ENCODE measurements around the gene TTC39A.

The TTC39A gene

GRCh38 chr1:51241119-51241518 lies 89.2 kb downstream of the TTC39A start:
- Histone ChIP-seq H3F3A (ENCODE audit: insufficient read depth) (no peaks in the 10 kb centered on the region), H3K4me3 (ENCODE audit: insufficient read depth, low read length, poor library complexity, severe bottlenecking) (no peak overlapping the region), H3K9me3 (ENCODE audit: insufficient read depth, low read length) (no peaks in the 10 kb centered on the region), H3K9ac (ENCODE audit: low read length) (no peak overlapping the region), H3K27ac (ENCODE audit: low read depth, low read length) (no peak overlapping the region), H3K79me2 (ENCODE audit: insufficient read depth, low read length) (no peaks in the 10 kb centered on the region), H3K4me2 (ENCODE audit: low read depth, low read length, poor library complexity, severe bottlenecking) (no peak overlapping the region), H2AFZ (ENCODE audit: low read depth, low read length, severe bottlenecking) (no peak overlapping the region), H3K36me3 (ENCODE audit: low read length) (no peaks in the 10 kb centered on the region), H3K27me3 (ENCODE audit: low read length) (peaks cover 3% of the 10 kb centered on the region; the same call in 1 of the 2 replicates), H4K20me1 (ENCODE audit: low read depth, low read length) (peaks cover 26% of the 10 kb centered on the region), H3K9me2 (replicated peaks; ENCODE audit: insufficient read depth, low read length) (no peaks in the 10 kb centered on the region)
- TF ChIP-seq EZH2phosphoT487 (conservative IDR thresholded peaks at IDR 0.05; ENCODE audit: low read length) (no peak), CTCF (IDR thresholded peaks at IDR 0.05; ENCODE audit: insufficient read depth, low read length, poor library complexity, severe bottlenecking) (no peak)

GRCh38 chr1:51240084-51240483 lies 90.3 kb downstream of the TTC39A start:
- Histone ChIP-seq H3K79me2 (ENCODE audit: insufficient read depth, low read length) (no peaks in the 10 kb centered on the region), H3K9me3 (ENCODE audit: insufficient read depth, low read length) (no peaks in the 10 kb centered on the region), H3K4me2 (ENCODE audit: low read depth, low read length, poor library complexity, severe bottlenecking) (no peak overlapping the region), H3K27ac (ENCODE audit: low read depth, low read length) (no peak overlapping the region), H3K9me2 (replicated peaks; ENCODE audit: insufficient read depth, low read length) (no peaks in the 10 kb centered on the region), H3F3A (ENCODE audit: insufficient read depth) (peaks cover 6% of the 10 kb centered on the region), H3K36me3 (ENCODE audit: low read length) (no peaks in the 10 kb centered on the region), H4K20me1 (ENCODE audit: low read depth, low read length) (peaks cover 31% of the 10 kb centered on the region), H3K4me3 (ENCODE audit: insufficient read depth, low read length, poor library complexity, severe bottlenecking) (no peak overlapping the region), H2AFZ (ENCODE audit: low read depth, low read length, severe bottlenecking) (no peak overlapping the region), H3K9ac (ENCODE audit: low read length) (no peak overlapping the region), H3K27me3 (ENCODE audit: low read length) (peaks cover 3% of the 10 kb centered on the region; the same call in 1 of the 2 replicates)
- TF ChIP-seq EZH2phosphoT487 (conservative IDR thresholded peaks at IDR 0.05; ENCODE audit: low read length) (no peak), CTCF (IDR thresholded peaks at IDR 0.05; ENCODE audit: insufficient read depth, low read length, poor library complexity, severe bottlenecking) (no peak)

GRCh38 chr1:51238034-51238403 lies 92.3 kb downstream of the TTC39A start:
- Histone ChIP-seq H3K27ac (ENCODE audit: low read depth, low read length) (no peak overlapping the region), H3K4me2 (ENCODE audit: low read depth, low read length, poor library complexity, severe bottlenecking) (no peak overlapping the region), H3K9ac (ENCODE audit: low read length) (no peak overlapping the region), H3K9me3 (ENCODE audit: insufficient read depth, low read length) (no peaks in the 10 kb centered on the region), H3K27me3 (ENCODE audit: low read length) (peaks cover 3% of the 10 kb centered on the region; the same call in 1 of the 2 replicates), H4K20me1 (ENCODE audit: low read depth, low read length) (peaks cover 30% of the 10 kb centered on the region), H3F3A (ENCODE audit: insufficient read depth) (peaks cover 13% of the 10 kb centered on the region), H3K4me3 (ENCODE audit: insufficient read depth, low read length, poor library complexity, severe bottlenecking) (no peak overlapping the region), H3K79me2 (ENCODE audit: insufficient read depth, low read length) (no peaks in the 10 kb centered on the region), H2AFZ (ENCODE audit: low read depth, low read length, severe bottlenecking) (no peak overlapping the region), H3K9me2 (replicated peaks; ENCODE audit: insufficient read depth, low read length) (no peaks in the 10 kb centered on the region), H3K36me3 (ENCODE audit: low read length) (no peaks in the 10 kb centered on the region)
- TF ChIP-seq CTCF (IDR thresholded peaks at IDR 0.05; ENCODE audit: insufficient read depth, low read length, poor library complexity, severe bottlenecking) = no peak
- TF ChIP-seq EZH2phosphoT487 (conservative IDR thresholded peaks at IDR 0.05; ENCODE audit: low read length) = no peak
